Renal pelvis (tissue), 12 donors: ENCODE results near the gene ABHD15. TPM values are rescaled to one million over a fixed set of nuclear protein-coding genes. Genes with fewer than 3 reads are reported as not detected.

Experiments used
- DNase-seq: peaks from one replicate; pipeline ENCODE4 v3.0.0-alpha.2; 2013
- long read RNA-seq, 16 experiments: transcript quantifications; one replicate each; lab custom pipeline, GENCODE V29; 2026
- polyA plus RNA-seq, 3 donors: library from polyadenylated mRNA; unstranded; fragments of 120-200 nt; gene quantifications; one replicate each; pipeline ENCODE4 v1.2.1, GENCODE V29; 2013; ENCODE audit not compliant: insufficient read length in 3 of 3

The ABHD15 gene
- 1 to 10 TPM; 7.2 to 7.7 (median 7.6) TPM for polyA plus RNA-seq
- long read RNA-seq, donor 1, partial matches to known transcripts: 63 of 64 reads
- long read RNA-seq, donor 1, other reads (novel, unspliced or antisense): 0 of 64 reads
- long read RNA-seq, donor 2, partial matches to known transcripts: 66 of 68 reads
- long read RNA-seq, donor 2, other reads (novel, unspliced or antisense): 0 of 68 reads
- long read RNA-seq, donor 3, partial matches to known transcripts: 68 of 70 reads
- long read RNA-seq, donor 3, other reads (novel, unspliced or antisense): 0 of 70 reads
- long read RNA-seq, donor 4, partial matches to known transcripts: 0 of 1 reads
- long read RNA-seq, donor 4, other reads (novel, unspliced or antisense): 0 of 1 reads
- long read RNA-seq, donor 5, partial matches to known transcripts: 0 of 1 reads
- long read RNA-seq, donor 5, other reads (novel, unspliced or antisense): 0 of 1 reads
- long read RNA-seq, donor 6, partial matches to known transcripts: 58 of 61 reads
- long read RNA-seq, donor 6, other reads (novel, unspliced or antisense): 0 of 61 reads
- long read RNA-seq, donor 7, partial matches to known transcripts: 60 of 62 reads
- long read RNA-seq, donor 7, other reads (novel, unspliced or antisense): 0 of 62 reads
- long read RNA-seq, donor 8: 0 reads
- long read RNA-seq, donor 9, partial matches to known transcripts: 0 of 2 reads
- long read RNA-seq, donor 9, other reads (novel, unspliced or antisense): 0 of 2 reads
- long read RNA-seq, donor 10, partial matches to known transcripts: 39 of 61 reads
- long read RNA-seq, donor 10, other reads (novel, unspliced or antisense): 21 of 61 reads
- long read RNA-seq, donor 11, partial matches to known transcripts: 34 of 36 reads
- long read RNA-seq, donor 11, other reads (novel, unspliced or antisense): 0 of 36 reads
- long read RNA-seq, donor 12, partial matches to known transcripts: 94 of 98 reads
- long read RNA-seq, donor 12, other reads (novel, unspliced or antisense): 0 of 98 reads
- long read RNA-seq, donor 13, partial matches to known transcripts: 23 of 32 reads
- long read RNA-seq, donor 13, other reads (novel, unspliced or antisense): 8 of 32 reads
- long read RNA-seq, donor 14: 0 reads
- long read RNA-seq, donor 15: 0 reads
- long read RNA-seq, donor 16, partial matches to known transcripts: 0 of 2 reads
- long read RNA-seq, donor 16, other reads (novel, unspliced or antisense): 0 of 2 reads

DNA sequence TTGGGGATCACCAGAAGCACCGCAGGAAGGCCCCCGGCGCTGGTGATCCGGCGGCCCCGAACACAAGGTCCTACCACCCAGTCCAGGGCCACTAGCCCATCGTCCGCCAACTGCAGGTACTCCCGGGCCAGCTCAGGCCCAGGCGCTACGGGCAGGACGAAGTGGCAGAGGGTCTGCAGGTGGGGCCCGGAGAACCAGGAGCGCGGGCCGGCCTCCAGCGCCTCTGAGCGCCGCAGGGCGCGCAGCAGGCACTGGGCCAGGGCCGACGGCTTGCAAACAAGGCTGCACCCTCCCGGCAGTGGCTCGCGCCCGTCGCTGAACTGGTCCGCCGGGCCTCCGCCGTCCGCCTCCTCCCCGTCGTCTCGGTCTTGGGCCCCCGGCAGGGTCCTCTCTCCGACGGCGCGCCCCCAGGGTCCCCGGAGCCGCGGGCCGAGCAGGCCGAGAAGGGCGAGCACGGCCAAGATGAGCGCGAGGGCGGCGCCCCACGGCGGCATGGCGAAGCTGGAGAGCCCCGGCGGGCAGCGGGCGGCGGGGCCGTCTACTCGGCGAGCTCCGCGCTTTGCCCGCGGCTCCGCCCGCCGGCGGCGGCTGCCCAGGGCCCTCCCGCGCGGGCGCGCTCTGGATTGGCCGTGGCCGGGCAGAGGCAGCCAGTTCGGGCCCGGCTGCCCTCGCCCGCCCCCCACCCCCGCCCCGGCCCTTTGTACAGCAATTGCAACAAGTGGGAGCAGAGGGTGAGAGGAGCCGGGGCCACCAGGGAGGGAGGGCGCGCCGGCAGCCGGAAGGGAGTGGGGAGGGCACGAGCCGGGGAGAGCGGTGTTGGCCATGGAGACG lies at the start of gene ABHD15:
Gene ABHD15 (minus strand): TSS at position 565 of the 831 bp plus-strand sequence. CDS start 71 bp downstream, at position 494.
- DNase-seq: peak; percentile 52

DNA sequence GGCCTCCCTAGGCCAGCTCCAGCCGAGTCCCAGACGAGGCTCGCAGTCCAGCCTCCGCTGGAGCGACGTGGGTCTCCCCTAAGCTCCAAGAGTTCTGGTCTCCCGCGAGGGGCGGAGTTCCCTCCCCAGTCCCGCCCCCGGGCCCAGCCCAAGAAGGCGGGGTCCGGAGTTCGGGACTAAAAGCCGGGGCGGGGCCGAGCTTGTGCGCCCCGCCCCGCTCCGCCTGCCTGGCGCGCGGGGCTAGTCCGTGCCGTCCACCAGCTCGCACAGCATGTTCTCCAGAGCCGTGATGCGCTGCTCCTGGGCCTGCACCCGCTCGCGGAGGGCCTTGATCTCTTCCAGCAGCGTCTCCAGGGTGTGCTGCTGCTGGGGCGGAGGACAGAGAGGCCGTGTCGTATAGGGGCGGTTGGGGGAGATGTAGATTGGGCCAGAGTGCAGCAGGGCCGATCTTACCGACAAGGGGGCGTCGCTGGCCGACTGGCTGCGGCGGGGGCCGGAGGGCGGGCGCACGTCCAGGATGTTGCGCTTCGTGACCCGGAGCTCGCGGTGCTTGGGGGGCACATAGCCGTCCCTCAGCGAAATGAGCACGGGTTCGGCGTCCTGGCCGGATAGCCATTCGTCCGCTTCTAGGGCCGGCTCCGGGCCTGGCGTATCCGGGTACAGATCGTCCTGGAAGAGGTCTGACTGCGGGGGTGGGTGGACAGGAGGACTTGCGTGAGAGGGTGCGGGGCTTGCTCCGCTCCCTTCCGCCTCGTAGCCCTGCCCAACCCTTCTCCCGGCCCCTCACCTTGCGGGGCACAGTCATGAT lies 48.9 kb upstream of the ABHD15 start:
- peak; percentile 77 for DNase-seq

GRCh38 chr17:29615048-29615385 lies 48.2 kb upstream of the ABHD15 start:
- DNase-seq: no peak

DNA sequence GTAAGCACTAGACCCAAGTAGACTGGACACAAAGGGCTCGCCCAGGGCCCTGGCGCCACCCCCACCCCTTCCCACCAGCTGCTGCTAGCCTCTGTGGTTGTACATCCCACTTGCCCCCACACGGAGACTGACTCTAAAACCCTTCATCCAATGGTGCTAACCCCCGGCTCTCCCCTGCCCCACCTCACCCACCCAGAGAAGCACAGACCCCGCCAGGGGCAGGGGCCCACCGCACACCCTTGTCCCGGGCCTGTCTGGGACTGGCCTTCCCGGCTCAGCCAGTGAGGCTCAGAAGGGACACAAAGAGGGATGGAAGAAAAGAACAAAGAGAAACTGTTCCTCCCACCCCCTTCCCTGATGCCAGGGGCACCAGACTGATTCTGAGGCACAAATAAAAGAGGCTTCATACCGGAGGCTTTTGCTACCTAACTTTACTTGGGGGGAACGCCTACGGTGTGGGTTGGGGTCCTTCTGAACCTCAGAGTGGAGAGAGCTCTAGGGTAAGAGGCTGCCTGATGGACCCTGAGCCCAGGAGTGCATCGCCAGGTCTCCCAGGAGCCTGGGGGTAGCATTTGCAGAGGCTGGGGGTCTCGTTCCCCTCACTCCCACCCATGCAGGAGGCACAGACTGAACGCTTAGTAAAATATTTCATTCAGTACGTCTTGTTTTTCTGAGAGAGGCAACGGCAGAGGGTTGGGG lies 47.7 kb upstream of the ABHD15 start:
- no peak for DNase-seq

DNA sequence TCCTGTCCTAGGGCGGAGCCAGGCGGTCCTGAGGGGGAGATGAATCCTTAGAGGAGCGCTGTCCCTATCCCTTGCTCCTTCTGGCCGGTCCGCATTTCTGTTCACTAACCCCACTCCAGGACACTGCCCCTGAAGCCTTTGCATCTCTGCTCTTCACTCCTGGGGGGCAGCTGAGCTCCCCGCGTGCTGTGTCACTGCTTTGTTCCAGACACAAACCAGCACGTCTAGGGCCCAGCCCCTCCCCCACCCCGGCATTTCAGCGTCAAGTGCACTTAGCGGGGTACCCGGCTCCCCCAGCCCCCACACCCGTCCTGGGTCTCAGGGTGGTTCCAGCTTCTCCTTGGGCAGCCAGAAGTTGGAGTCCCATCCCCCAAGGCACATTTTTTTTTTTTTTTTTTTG lies 47.0 kb upstream of the ABHD15 start:
- DNase-seq: no peak

- peak; percentile 91 for DNase-seq
These were observed 46.6 kb upstream of the ABHD15 start for GRCh38 chr17:29613352-29613837.

DNA sequence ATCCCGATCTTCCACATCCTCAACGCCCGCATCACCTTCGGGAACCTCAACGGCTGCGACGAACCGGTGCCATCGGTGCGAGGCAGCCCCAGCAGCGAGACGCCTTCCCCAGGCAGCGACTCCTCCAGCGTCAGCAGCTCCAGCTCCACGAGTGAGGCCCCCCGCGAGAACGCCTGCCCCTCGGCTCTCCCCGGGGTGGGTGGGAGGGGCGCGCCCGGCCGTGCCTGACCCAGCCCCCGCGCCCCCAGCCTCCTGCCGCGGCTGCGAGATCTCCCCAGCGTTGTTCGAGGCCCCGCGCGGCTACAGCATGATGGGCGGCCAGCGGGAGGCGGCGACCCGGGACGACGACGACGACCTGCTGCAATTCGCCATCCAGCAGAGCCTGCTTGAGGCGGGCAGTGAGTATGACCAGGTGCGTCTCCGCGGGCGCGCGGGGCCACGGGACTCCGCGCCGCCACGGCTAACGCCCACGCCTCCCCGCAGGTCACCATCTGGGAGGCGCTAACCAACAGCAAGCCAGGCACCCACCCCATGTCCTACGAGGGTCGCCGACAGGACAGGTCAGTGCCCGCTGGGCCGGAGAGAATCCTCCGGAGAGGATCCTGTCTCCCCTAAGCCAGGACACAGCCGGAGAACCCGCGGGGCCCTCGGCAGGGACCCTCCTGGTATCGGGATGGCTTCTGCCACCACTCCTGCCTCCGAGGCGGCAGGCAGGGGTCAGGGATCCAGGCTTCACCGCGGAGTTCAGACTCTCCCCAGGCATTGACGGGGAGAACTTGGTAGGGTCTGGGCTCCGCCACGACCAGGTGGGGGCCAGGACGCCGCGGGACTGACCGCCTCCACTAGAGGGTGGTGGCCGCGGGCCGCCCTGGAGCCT lies 45.8 kb upstream of the ABHD15 start:
- no peak for DNase-seq

DNA sequence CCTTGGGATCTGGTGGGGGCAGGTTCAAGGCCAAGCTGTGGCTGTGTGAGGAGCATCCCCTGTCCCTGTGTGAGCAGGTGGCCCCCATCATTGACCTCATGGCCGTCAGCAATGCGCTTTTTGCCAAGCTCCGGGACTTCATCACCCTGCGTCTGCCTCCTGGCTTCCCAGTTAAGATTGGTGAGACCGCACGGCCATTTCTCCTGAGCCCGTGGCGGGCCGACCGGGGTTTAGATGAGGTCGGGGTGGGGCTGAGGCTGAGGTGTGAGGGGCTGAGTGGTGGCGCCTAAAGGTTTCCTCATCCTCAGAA lies 45.2 kb upstream of the ABHD15 start:
- DNase-seq: no peak

DNA sequence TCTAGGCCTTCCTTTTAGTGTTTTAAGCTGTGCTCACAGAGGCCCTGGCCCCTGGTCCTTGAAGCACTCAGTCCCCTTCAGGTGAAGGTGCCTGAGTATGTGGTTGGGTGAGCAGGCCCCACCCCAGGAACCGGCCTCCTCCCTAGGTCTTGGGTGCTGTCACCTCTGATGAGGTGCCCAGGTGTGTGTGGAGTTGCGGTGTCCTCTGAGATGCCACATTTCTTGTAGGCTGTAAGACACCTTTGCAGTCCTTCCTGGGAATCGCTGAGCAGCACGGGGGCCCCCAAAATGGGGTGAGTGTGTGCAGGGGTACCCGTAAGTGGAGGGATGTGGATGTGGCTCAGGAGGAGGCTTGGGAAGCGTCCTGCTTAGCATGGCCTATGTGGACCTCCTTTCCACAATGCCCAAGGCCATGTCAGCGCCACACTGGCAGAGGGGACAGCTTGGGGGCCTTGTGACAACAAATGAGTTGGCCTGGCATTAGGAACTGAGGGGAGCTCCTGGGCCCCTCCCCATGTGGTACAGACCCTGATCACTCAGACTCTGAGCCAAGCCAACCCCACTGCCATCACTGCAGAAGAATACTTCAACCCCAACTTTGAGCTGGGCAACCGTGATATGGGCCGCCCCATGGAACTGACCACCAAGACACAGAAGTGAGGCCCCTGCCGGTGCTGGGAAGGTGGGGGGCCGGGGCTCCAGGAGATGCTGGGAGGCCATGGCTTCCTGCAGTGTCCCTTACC lies 44.7 kb upstream of the ABHD15 start:
- no peak for DNase-seq

DNA sequence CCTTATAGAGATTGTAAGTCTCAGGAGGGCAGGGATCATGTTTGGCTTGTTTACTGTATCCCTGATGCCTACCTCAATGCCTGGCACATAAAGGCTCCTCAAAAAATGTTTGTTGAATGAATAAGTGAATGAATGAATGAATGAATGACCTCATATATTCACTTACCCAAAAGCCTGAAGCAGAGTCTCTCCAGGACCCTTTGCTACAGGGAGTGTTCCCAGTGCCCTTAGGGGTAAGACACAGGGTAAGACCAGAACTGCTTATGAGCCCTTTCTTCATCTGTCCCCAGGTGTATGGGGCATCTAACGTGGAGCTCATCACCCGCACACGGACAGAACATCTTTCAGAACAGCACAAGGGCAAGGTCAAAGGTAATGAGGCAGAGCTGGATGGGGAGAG lies 43.6 kb upstream of the ABHD15 start:
- no peak for DNase-seq

DNA sequence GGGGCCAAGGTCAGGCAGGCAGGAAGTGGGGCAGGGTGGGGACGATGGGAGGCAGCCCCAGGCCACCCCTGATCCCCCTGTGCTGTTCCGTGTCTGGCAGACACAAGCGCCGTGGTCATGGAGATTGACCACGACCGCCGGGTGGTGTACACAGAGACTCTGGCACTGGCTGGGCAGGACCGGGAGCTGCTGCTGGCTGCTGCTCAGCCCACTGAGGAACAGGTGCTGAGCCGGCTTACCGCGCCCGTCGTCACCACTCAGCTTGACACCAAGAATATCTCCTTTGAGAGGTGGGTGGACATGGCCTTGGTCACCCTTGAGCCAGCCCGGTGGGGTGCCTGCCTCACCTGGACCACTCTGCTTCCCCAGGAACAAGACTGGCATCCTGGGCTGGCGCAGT lies 42.1 kb upstream of the ABHD15 start:
- DNase-seq: no peak

DNA sequence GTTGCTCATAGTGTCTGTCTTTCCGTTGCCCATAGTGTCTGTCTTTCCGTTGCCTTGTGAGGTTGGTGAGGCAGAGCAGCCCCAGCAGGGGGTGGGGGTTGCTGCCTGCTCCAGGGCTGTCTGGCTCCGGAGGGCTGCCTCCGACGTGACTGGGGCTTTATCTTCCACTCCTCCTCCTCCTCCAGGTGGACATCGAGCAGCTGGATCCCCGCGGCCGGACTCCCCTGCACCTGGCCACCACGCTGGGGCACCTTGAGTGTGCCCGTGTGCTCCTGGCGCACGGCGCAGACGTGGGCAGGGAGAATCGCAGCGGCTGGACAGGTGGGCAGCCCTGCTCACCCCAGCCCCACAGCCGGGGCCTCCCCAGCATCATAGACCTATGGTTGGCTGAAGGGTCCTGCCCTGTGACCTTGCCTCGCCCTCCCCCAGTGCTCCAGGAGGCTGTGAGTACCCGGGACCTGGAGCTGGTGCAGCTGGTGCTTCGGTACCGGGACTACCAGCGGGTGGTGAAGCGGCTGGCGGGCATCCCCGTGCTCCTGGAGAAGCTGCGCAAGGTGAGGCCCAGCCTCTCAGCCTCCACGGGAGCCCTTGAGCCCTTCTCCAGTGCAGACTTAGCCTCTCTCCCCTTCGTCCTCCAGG lies 40.8 kb upstream of the ABHD15 start:
- DNase-seq: no peak

- DNase-seq: no peak
These were observed 36.4 kb upstream of the ABHD15 start for GRCh38 chr17:29603109-29603674.

DNA sequence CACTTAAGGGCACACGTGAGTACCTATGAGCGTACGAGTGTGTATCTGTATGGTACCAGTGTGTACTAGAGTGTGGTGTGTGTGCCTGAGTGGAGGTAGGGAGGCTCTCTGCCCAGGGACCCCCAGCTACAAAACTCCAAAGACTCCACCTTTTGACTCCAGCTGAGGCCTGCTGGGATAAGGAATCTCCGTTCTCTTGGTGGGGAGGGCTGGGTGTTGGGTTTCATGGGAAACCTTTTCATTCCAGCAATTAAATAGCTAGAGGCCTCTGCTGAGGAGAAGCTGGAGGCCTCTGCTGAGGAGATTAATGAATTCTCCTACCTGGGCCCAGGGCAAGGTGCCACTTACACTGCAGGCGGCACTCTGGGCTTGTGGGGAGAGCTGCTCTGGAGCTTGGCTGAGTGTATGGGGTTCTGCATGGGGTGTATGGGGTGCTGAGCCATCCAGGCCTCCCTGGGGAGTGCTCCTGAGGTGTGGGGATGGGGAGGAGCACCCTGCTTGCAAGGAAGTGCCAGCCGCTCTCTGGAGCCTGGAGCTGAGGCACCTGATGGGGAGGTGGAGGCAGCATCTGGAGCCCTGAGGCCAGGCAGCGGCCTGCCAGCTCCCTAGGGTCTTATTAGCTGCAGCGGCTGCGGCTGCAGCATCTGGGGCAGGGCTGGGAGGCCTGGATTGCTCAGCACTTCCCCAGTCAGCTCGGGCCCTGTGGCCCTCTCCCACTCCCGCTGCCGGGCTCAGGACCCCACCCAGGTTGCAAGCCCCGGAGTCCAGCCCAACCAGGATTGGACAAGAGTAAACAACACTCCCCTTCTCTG lies 30.7 kb upstream of the ABHD15 start:
- DNase-seq: no peak

GRCh38 chr17:29596811-29597210 lies 30.0 kb upstream of the ABHD15 start:
- no peak for DNase-seq
